Measurements from ENCODE around the gene CLDN10. TPM values are rescaled to one million over a fixed set of nuclear protein-coding genes. Genes with fewer than 3 reads are reported as not detected.

The CLDN10 gene
- total RNA-seq, 1 donor from 2014 or later: 0.85 TPM

DNA sequence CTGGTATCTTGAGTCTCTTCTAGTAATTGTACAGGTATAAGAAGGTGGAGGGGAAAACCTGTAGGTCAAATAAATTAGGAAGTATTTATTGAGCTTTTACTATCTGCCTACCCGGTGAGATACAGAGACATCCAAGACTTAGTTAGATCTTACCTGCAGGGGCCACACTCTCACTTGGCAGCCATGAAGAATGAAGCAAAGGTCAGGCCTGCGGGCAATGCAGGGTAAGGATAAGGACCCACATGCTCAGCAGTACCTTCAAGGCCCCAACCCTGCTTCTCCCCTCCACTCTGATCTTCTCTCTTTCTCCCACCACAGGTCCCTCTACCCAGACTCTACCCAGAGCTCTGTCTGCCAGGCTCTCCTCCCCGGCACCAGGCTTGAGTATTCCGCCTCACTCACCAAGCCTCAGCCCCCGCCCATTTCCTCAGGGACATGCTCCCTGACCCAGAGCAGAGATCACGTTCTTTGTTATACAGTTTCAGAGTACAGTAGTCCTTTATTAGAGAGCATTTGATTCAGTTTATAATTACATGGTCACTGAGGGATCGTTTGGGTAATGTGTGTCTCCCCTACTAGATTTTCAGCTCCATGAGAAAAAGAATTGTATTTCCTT, 18.9 kb upstream of the CLDN10 start:
- Histone ChIP-seq H3K27me3 (no peaks in the 10 kb centered on the region), H3K4me3 (no peak overlapping the region), H3K9me3 (no peaks in the 10 kb centered on the region), H3K4me1 (no peaks in the 10 kb centered on the region), H3K36me3 (no peaks in the 10 kb centered on the region), H3K27ac (no peak overlapping the region)
- intact Hi-C loops (cut with DNase I): no loop called here
- TF ChIP-seq, protein P1, sequence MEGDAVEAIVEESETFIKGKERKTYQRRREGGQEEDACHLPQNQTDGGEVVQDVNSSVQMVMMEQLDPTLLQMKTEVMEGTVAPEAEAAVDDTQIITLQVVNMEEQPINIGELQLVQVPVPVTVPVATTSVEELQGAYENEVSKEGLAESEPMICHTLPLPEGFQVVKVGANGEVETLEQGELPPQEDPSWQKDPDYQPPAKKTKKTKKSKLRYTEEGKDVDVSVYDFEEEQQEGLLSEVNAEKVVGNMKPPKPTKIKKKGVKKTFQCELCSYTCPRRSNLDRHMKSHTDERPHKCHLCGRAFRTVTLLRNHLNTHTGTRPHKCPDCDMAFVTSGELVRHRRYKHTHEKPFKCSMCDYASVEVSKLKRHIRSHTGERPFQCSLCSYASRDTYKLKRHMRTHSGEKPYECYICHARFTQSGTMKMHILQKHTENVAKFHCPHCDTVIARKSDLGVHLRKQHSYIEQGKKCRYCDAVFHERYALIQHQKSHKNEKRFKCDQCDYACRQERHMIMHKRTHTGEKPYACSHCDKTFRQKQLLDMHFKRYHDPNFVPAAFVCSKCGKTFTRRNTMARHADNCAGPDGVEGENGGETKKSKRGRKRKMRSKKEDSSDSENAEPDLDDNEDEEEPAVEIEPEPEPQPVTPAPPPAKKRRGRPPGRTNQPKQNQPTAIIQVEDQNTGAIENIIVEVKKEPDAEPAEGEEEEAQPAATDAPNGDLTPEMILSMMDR (IDR thresholded peaks at IDR 0.05): no peak
- DNase-seq (ENCODE audit: low spot score in 2 of 2): no peak

- no peaks in the 10 kb centered on the region for H3K9me3 ChIP-seq
- no peaks in the 10 kb centered on the region for H3K27me3 ChIP-seq
- DNase-seq (ENCODE audit: low spot score in 2 of 2): no peak
- H3K4me3 ChIP-seq: no peak overlapping the region
- no peak overlapping the region for H3K27ac ChIP-seq
- no peaks in the 10 kb centered on the region for H3K36me3 ChIP-seq
- intact Hi-C loops (cut with DNase I): no loop called here
- no peaks in the 10 kb centered on the region for H3K4me1 ChIP-seq
- TF ChIP-seq, protein P1 (IDR thresholded peaks at IDR 0.05): no peak
These were observed 17.3 kb upstream of the CLDN10 start for GRCh38 chr13:95535243-95535642.

DNA sequence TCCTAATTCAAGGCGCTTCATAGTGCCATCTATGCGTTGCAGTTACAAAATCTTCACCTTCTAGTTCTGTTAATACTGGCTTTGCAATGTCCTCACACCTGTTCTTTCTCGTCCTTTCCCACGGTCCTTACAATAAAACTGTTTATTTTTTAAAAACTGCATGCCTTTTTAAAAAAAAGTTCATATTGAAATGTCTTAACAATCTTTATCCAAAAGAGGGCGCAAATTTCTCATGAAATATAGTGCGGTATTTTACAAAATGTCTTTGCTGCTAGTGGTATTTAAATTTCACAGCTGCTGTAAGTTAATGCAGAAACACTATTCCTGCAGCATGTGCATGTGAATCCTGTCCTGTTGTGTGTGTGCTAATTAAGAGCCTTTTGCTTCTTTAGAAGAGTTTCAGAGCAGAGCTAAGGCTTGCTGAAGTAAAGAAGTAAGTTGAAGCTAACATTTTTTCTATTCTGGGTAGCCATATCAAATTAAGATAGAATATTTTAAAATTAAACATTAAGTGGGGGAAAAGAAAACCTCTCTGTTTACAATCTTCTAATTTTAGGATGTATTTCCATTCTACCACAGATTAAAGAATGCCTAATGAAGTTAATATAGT, 15.8 kb upstream of the CLDN10 start:
- no peak for DNase-seq (ENCODE audit: low spot score in 2 of 2)
- Histone ChIP-seq H3K9me3 (no peaks in the 10 kb centered on the region), H3K27me3 (no peaks in the 10 kb centered on the region), H3K4me3 (no peak overlapping the region), H3K4me1 (no peaks in the 10 kb centered on the region), H3K36me3 (no peaks in the 10 kb centered on the region), H3K27ac (no peak overlapping the region)
- TF ChIP-seq, protein P1 (IDR thresholded peaks at IDR 0.05): peak; percentile 4 to 46 (median 21)
- intact Hi-C loops (cut with DNase I): no loop called here

GRCh38 chr13:95540888-95541287, 11.6 kb upstream of the CLDN10 start:
- Histone ChIP-seq H3K27ac (no peak overlapping the region), H3K27me3 (no peaks in the 10 kb centered on the region), H3K4me1 (no peaks in the 10 kb centered on the region), H3K36me3 (no peaks in the 10 kb centered on the region), H3K9me3 (no peaks in the 10 kb centered on the region), H3K4me3 (no peak overlapping the region)
- TF ChIP-seq, protein P1 (IDR thresholded peaks at IDR 0.05): no peak
- DNase-seq (ENCODE audit: low spot score in 2 of 2): no peak
- intact Hi-C loops (cut with DNase I): no loop called here

DNA sequence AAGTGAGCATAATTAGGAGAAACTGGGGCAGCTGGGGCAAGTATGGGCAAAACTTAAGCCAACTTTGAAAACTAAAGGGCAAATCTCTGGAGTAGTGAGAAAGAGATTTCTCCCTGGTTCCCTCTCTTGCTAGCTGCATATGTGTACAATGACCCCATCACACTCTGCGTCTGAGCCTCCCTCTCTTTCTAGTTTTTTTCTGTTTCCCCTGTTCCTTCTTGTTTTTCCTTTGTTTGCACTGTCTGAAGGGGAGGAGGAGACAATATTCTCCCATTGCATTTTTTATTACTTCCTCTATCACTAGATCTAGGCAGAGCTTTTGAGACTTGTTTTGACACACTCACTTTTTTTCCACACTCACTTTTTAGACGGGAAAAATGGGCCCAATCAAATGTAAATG, 11.2 kb upstream of the CLDN10 start:
- Histone ChIP-seq H3K27me3 (no peaks in the 10 kb centered on the region), H3K4me1 (no peaks in the 10 kb centered on the region), H3K4me3 (no peak overlapping the region), H3K36me3 (no peaks in the 10 kb centered on the region), H3K27ac (no peak overlapping the region), H3K9me3 (no peaks in the 10 kb centered on the region)
- TF ChIP-seq, protein P1 (IDR thresholded peaks at IDR 0.05): no peak
- intact Hi-C loops (cut with DNase I): no loop called here
- no peak for DNase-seq (ENCODE audit: low spot score in 2 of 2)

All from ascending aorta (tissue), 2 donors.